Neural cell (in vitro differentiated cells): ENCODE data around the gene GPR21. TPM values are rescaled to one million over a fixed set of nuclear protein-coding genes. Genes with fewer than 3 reads are reported as not detected.
A peak's percentile ranks its signal among the peaks of the same experiment; 100 is the strongest.

ENCODE experiments used
- H2AFZ ChIP-seq: fragments of 200-600, 300-800 bp; sonication (generic), shearing (Covaris generic); 2 replicates; pipeline ENCODE4 v1.6.0; 2014; ENCODE audit warnings: low read depth, mild to moderate bottlenecking, antibody characterized with exemption, low read length, moderate library complexity
- H3F3A ChIP-seq: fragments of 200-600 bp; shearing (Covaris generic); 2 replicates; pipeline ENCODE4 v1.6.1; 2016; ENCODE audit warnings: mild to moderate bottlenecking, moderate library complexity, mixed read lengths, antibody characterized with exemption, low read length; ENCODE audit not compliant: insufficient read depth, poor library complexity, severe bottlenecking
- H3K27ac ChIP-seq: fragments of 200-600, 300-800 bp; sonication (generic), shearing (Covaris generic); 2 replicates; pipeline ENCODE4 v1.5.1; 2014; ENCODE audit warnings: mild to moderate bottlenecking, low read length, moderate library complexity
- H3K27me3 ChIP-seq: fragments of 300-800, 200-600 bp; sonication (generic), shearing (Covaris generic); 2 replicates; pipeline ENCODE4 v1.6.0; 2014; ENCODE audit warnings: mild to moderate bottlenecking, low read depth, low read length, moderate library complexity; ENCODE audit not compliant: insufficient read depth
- H3K36me3 ChIP-seq: fragments of 300-800, 200-600 bp; sonication (generic), shearing (Covaris generic); 2 replicates; pipeline ENCODE4 v1.5.1; 2014; ENCODE audit warnings: mild to moderate bottlenecking, antibody characterized with exemption, low read length, moderate library complexity; ENCODE audit not compliant: insufficient read depth
- H3K4me2 ChIP-seq: fragments of 300-800, 200-600 bp; sonication (generic), shearing (Covaris generic); 2 replicates; pipeline ENCODE4 v1.6.0; 2014; ENCODE audit warnings: mild to moderate bottlenecking, low read length
- H3K4me3 ChIP-seq: fragments of 300-800, 200-600 bp; sonication (generic), shearing (Covaris generic); 2 replicates; pipeline ENCODE4 v1.5.1; 2014; ENCODE audit warnings: mild to moderate bottlenecking, low read length, moderate library complexity
- H3K79me2 ChIP-seq: fragments of 200-600 bp; shearing (Covaris generic); replicated peaks from 2 replicates; pipeline ENCODE4 v1.6.0; 2014; ENCODE audit warnings: mild to moderate bottlenecking, low read length, moderate library complexity; ENCODE audit not compliant: insufficient read depth
- H3K9ac ChIP-seq: fragments of 300-800, 200-600 bp; sonication (generic), shearing (Covaris generic); 2 replicates; pipeline ENCODE4 v1.6.1; 2016; ENCODE audit warnings: mild to moderate bottlenecking, low read length, mixed read lengths
- H3K9me2 ChIP-seq: fragments of 200-600 bp; shearing (Covaris generic); 2 replicates; pipeline ENCODE4 v1.6.1; 2016; ENCODE audit warnings: mild to moderate bottlenecking, low read length, mixed read lengths; ENCODE audit not compliant: insufficient read depth
- H3K9me3 ChIP-seq: fragments of 200-600, 300-800 bp; sonication (generic), shearing (Covaris generic); 2 replicates; pipeline ENCODE4 v1.6.1; 2016; ENCODE audit warnings: mild to moderate bottlenecking, mixed run types, low read length, moderate library complexity, mixed read lengths
- H4K20me1 ChIP-seq: fragments of 200-600 bp; shearing (Covaris generic); 2 replicates; pipeline ENCODE4 v1.6.1; 2016; ENCODE audit warnings: mild to moderate bottlenecking, mixed run types; ENCODE audit not compliant: insufficient read depth
- CTCF ChIP-seq: fragments of 450-650 bp; IDR thresholded peaks from 2 replicates; pipeline ENCODE4 v1.5.1; 2014; ENCODE audit warnings: antibody characterized with exemption, mild to moderate bottlenecking, moderate library complexity; ENCODE audit not compliant: poor library complexity, severe bottlenecking
- EP300 ChIP-seq: fragments of 450-650 bp; conservative IDR thresholded peaks from 2 replicates; pipeline ENCODE4 v1.6.1; 2014; ENCODE audit warnings: antibody characterized with exemption, mild to moderate bottlenecking, moderate library complexity; ENCODE audit not compliant: poor library complexity, severe bottlenecking
- EZH2 ChIP-seq: fragments of 200-600, 300-800 bp; shearing (Covaris generic), sonication (generic); IDR thresholded peaks from 2 replicates; pipeline ENCODE4 v1.6.1; 2014; ENCODE audit warnings: antibody characterized with exemption, low read length, borderline replicate concordance, mild to moderate bottlenecking; ENCODE audit not compliant: insufficient read depth, poor library complexity, severe bottlenecking
- MXI1 ChIP-seq: fragments of 450-650 bp; conservative IDR thresholded peaks from 2 replicates; pipeline ENCODE4 v1.6.1; 2014; ENCODE audit warnings: antibody characterized with exemption, mild to moderate bottlenecking; ENCODE audit not compliant: poor library complexity, severe bottlenecking
- POLR2AphosphoS5 ChIP-seq: IDR thresholded peaks from 2 replicates; pipeline ENCODE4 v1.6.1; 2012
- RAD21 ChIP-seq: fragments of 450-650 bp; conservative IDR thresholded peaks from 2 replicates; pipeline ENCODE4 v1.6.1; 2014; ENCODE audit warnings: antibody characterized with exemption, mild to moderate bottlenecking, moderate library complexity
- SMC3 ChIP-seq: fragments of 450-650 bp; conservative IDR thresholded peaks from 2 replicates; pipeline ENCODE4 v1.6.1; 2014; ENCODE audit warnings: antibody characterized with exemption, mild to moderate bottlenecking, moderate library complexity; ENCODE audit not compliant: poor library complexity
- TAF1 ChIP-seq: IDR thresholded peaks from 2 replicates; pipeline ENCODE4 v1.6.1; 2012; ENCODE audit warnings: low read depth
- polyA plus RNA-seq: library from polyadenylated mRNA; depleted of rRNA; stranded (reverse); fragments of >200 nt; gene quantifications from 2 replicates; pipeline ENCODE4 v1.2.3, GENCODE V29; 2014
- TF ChIP-seq, protein P1 (sequence below): IDR thresholded peaks from 2 replicates; pipeline ENCODE4 v1.6.1; 2012; ENCODE audit warnings: borderline replicate concordance

GPR21 gene
- polyA plus RNA-seq, 1 donor from 2014 or later, result 2.2 TPM

GRCh38 chr9:123031963-123032362, 1.5 kb upstream of the GPR21 start:
- Histone ChIP-seq H3K27ac (peak overlapping the region; percentile 21), H3K27me3 (no peaks in the 10 kb centered on the region), H2AFZ (no peak overlapping the region), H3K9me2 (no peaks in the 10 kb centered on the region), H4K20me1 (no peaks in the 10 kb centered on the region), H3F3A (peaks cover 8% of the 10 kb centered on the region), H3K4me3 (no peak overlapping the region), H3K9ac (no peak overlapping the region), H3K79me2 (peaks cover 26% of the 10 kb centered on the region), H3K36me3 (peaks cover 3% of the 10 kb centered on the region), H3K9me3 (no peaks in the 10 kb centered on the region), H3K4me2 (no peak overlapping the region)
- TF ChIP-seq EP300, result no peak
- no peak for TF ChIP-seq MXI1
- no peak for TF ChIP-seq POLR2AphosphoS5
- TF ChIP-seq RAD21, result no peak
- TF ChIP-seq, protein P1, sequence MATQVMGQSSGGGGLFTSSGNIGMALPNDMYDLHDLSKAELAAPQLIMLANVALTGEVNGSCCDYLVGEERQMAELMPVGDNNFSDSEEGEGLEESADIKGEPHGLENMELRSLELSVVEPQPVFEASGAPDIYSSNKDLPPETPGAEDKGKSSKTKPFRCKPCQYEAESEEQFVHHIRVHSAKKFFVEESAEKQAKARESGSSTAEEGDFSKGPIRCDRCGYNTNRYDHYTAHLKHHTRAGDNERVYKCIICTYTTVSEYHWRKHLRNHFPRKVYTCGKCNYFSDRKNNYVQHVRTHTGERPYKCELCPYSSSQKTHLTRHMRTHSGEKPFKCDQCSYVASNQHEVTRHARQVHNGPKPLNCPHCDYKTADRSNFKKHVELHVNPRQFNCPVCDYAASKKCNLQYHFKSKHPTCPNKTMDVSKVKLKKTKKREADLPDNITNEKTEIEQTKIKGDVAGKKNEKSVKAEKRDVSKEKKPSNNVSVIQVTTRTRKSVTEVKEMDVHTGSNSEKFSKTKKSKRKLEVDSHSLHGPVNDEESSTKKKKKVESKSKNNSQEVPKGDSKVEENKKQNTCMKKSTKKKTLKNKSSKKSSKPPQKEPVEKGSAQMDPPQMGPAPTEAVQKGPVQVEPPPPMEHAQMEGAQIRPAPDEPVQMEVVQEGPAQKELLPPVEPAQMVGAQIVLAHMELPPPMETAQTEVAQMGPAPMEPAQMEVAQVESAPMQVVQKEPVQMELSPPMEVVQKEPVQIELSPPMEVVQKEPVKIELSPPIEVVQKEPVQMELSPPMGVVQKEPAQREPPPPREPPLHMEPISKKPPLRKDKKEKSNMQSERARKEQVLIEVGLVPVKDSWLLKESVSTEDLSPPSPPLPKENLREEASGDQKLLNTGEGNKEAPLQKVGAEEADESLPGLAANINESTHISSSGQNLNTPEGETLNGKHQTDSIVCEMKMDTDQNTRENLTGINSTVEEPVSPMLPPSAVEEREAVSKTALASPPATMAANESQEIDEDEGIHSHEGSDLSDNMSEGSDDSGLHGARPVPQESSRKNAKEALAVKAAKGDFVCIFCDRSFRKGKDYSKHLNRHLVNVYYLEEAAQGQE, result no peak
- no peak for TF ChIP-seq TAF1
- no peak for TF ChIP-seq CTCF
- no peak for TF ChIP-seq EZH2
- TF ChIP-seq SMC3, result no peak

DNA sequence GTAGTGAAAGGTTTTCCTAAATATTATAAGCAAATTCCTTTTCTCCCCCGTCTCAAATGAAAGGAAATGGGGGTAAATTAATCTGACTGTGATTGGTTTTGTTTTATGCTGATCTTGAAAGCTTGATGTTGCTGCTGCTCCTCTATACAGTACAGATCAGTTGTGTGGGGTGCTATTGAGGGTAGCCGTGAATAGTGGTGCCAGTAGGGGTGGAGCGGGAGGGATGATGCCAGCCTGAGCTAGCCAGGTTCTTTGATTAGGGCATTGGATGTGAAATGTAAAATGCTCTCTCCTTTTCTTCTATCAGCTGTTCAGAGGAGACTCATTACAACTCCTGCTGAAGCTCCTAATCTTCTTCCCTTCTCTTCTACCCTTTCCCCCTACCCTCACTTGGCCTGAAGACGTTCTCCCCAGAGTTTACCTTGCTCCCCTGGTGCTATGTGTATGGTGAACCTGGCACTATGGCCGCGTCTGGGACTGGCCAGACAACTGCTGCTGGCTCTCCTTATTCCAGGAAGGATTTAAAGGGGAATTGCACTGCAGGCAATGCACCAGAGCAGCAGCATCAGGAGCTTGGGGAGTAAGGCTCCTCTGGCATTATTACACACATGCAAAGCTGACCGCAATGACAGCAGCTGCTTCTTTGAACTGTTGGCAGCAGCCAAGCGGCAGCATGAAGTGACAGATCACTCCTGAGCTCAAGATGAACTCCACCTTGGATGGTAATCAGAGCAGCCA, 566 bp downstream of the GPR21 start:
- Histone ChIP-seq H4K20me1 (no peaks in the 10 kb centered on the region), H3K79me2 (peaks cover 44% of the 10 kb centered on the region), H3F3A (peaks cover 8% of the 10 kb centered on the region), H3K9ac (peak overlapping the region; percentile 60), H3K27me3 (no peaks in the 10 kb centered on the region), H3K9me2 (no peaks in the 10 kb centered on the region), H2AFZ (peak overlapping the region; percentile 17), H3K4me3 (peak overlapping the region; percentile 68), H3K36me3 (no peaks in the 10 kb centered on the region), H3K27ac (peak overlapping the region; percentile 70), H3K9me3 (no peaks in the 10 kb centered on the region), H3K4me2 (peak overlapping the region; percentile 59)
- TF ChIP-seq TAF1 (peak; percentile 19), MXI1 (no peak)
